ENCODE measurements around the gene LMBR1.

DNA sequence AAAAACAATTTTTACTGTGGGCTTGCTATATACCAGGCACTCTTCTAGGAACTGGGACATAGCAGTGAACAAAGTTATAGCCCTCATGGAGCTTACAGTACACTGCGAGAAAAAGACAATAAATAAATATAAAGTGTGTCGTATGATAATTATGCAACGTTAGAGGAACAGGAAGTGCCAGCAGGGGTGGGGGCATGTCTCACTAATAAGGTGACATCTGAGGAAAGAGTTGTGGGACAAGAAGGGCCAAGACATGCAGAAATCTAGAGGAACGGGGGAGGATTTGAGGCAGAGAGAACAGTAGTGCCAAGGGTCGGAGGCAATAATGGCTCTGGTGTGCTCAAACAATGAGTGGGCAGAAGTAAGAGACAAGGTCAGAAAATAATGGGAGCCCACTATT lies 52.8 kb downstream of the LMBR1 start:
- TF ChIP-seq, protein P1, sequence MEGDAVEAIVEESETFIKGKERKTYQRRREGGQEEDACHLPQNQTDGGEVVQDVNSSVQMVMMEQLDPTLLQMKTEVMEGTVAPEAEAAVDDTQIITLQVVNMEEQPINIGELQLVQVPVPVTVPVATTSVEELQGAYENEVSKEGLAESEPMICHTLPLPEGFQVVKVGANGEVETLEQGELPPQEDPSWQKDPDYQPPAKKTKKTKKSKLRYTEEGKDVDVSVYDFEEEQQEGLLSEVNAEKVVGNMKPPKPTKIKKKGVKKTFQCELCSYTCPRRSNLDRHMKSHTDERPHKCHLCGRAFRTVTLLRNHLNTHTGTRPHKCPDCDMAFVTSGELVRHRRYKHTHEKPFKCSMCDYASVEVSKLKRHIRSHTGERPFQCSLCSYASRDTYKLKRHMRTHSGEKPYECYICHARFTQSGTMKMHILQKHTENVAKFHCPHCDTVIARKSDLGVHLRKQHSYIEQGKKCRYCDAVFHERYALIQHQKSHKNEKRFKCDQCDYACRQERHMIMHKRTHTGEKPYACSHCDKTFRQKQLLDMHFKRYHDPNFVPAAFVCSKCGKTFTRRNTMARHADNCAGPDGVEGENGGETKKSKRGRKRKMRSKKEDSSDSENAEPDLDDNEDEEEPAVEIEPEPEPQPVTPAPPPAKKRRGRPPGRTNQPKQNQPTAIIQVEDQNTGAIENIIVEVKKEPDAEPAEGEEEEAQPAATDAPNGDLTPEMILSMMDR (CRISPR knock-in tag; IDR thresholded peaks at IDR 0.05), result no peak
- TF ChIP-seq, protein P2, sequence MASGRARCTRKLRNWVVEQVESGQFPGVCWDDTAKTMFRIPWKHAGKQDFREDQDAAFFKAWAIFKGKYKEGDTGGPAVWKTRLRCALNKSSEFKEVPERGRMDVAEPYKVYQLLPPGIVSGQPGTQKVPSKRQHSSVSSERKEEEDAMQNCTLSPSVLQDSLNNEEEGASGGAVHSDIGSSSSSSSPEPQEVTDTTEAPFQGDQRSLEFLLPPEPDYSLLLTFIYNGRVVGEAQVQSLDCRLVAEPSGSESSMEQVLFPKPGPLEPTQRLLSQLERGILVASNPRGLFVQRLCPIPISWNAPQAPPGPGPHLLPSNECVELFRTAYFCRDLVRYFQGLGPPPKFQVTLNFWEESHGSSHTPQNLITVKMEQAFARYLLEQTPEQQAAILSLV (CRISPR knock-in tag; IDR thresholded peaks at IDR 0.05; ENCODE audit: borderline replicate concordance), result no peak
- TF ChIP-seq GTF2F1 (IDR thresholded peaks at IDR 0.05; ENCODE audit: low read length) (no peak), JUND (CRISPR knock-in tag; IDR thresholded peaks at IDR 0.05) (no peak), TARDBP (CRISPR knock-in tag; IDR thresholded peaks at IDR 0.05) (no peak), SP1 (IDR thresholded peaks at IDR 0.05) (no peak), SP1 (CRISPR knock-in tag; IDR thresholded peaks at IDR 0.05) (no peak), ZNF143 (CRISPR knock-in tag; IDR thresholded peaks at IDR 0.05) (no peak)

Measured in HepG2 (cell line).